HL-60 (cell line): Measurements from ENCODE around the gene WDR91.

Source experiments
- DNase-seq, 2 experiments: peaks; one replicate each; pipeline ENCODE4 v3.0.0-alpha.2; 2010 to 2020; ENCODE audit warnings: low read depth in 1 of 2, low spot score in 1 of 2
- H3K27ac ChIP-seq: fragments of 250-450 bp; sonication (Bioruptor Pico); replicated peaks from 2 replicates; pipeline ENCODE4 v1.5.1; 2020; ENCODE audit warnings: mild to moderate bottlenecking, moderate library complexity
- H3K27me3 ChIP-seq: fragments of 250-450 bp; sonication (Bioruptor Pico); 2 replicates; pipeline ENCODE4 v1.5.1; 2021; ENCODE audit warnings: mild to moderate bottlenecking, moderate library complexity; ENCODE audit not compliant: insufficient read depth, poor library complexity, severe bottlenecking
- H3K4me3 ChIP-seq: replicated peaks from 2 replicates; pipeline ENCODE4 v1.5.1; 2011; ENCODE audit warnings: mild to moderate bottlenecking, control low read depth, low read length; ENCODE audit not compliant: insufficient read depth
- GABPA ChIP-seq: IDR thresholded peaks from 2 replicates; pipeline ENCODE4 v1.6.1; 2012; ENCODE audit warnings: low read depth
- POLR2AphosphoS5 ChIP-seq: IDR thresholded peaks from 2 replicates; pipeline ENCODE4 v1.6.1; 2012; ENCODE audit warnings: low read depth
- SPI1 ChIP-seq: IDR thresholded peaks from 2 replicates; pipeline ENCODE4 v1.6.1; 2012; ENCODE audit warnings: low read depth, mild to moderate bottlenecking, borderline replicate concordance
- TF ChIP-seq, protein P1 (sequence below): IDR thresholded peaks from 2 replicates; pipeline ENCODE4 v1.6.1; 2012; ENCODE audit warnings: low read depth; ENCODE audit not compliant: insufficient replicate concordance
- TF ChIP-seq, protein P2 (sequence below): IDR thresholded peaks from one replicate; pipeline ENCODE4 v1.5.1; 2011; ENCODE audit warnings: low read length, control low read depth, inconsistent platforms; ENCODE audit not compliant: insufficient read depth

WDR91 gene

DNA sequence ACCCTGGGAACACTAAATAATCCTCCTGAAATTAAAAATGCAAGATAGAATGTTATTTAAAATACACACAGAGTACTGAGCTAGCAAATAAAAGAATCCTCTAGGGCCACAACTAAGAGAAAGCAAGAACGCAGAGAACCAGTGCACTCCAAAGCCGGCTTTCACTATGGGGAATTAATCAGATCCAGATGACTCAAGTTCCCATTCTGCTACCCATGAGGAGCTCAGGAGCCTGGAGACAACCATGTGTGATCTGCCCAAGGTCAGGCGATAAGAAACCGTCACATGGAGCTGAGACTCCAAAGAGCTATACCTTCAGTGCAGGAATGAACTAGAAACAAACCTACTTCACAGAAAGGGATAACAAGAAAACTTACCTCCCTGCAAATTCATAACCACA is 21.4 kb downstream of the WDR91 start:
- H3K4me3 ChIP-seq: no peak overlapping the region
- H3K27ac ChIP-seq: no peak overlapping the region
- H3K27me3 ChIP-seq: no peaks in the 10 kb centered on the region
- no peak for DNase-seq
- TF ChIP-seq SPI1 (no peak), POLR2AphosphoS5 (no peak), GABPA (no peak)
- TF ChIP-seq, protein P1, sequence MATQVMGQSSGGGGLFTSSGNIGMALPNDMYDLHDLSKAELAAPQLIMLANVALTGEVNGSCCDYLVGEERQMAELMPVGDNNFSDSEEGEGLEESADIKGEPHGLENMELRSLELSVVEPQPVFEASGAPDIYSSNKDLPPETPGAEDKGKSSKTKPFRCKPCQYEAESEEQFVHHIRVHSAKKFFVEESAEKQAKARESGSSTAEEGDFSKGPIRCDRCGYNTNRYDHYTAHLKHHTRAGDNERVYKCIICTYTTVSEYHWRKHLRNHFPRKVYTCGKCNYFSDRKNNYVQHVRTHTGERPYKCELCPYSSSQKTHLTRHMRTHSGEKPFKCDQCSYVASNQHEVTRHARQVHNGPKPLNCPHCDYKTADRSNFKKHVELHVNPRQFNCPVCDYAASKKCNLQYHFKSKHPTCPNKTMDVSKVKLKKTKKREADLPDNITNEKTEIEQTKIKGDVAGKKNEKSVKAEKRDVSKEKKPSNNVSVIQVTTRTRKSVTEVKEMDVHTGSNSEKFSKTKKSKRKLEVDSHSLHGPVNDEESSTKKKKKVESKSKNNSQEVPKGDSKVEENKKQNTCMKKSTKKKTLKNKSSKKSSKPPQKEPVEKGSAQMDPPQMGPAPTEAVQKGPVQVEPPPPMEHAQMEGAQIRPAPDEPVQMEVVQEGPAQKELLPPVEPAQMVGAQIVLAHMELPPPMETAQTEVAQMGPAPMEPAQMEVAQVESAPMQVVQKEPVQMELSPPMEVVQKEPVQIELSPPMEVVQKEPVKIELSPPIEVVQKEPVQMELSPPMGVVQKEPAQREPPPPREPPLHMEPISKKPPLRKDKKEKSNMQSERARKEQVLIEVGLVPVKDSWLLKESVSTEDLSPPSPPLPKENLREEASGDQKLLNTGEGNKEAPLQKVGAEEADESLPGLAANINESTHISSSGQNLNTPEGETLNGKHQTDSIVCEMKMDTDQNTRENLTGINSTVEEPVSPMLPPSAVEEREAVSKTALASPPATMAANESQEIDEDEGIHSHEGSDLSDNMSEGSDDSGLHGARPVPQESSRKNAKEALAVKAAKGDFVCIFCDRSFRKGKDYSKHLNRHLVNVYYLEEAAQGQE: no peak
- TF ChIP-seq, protein P2, sequence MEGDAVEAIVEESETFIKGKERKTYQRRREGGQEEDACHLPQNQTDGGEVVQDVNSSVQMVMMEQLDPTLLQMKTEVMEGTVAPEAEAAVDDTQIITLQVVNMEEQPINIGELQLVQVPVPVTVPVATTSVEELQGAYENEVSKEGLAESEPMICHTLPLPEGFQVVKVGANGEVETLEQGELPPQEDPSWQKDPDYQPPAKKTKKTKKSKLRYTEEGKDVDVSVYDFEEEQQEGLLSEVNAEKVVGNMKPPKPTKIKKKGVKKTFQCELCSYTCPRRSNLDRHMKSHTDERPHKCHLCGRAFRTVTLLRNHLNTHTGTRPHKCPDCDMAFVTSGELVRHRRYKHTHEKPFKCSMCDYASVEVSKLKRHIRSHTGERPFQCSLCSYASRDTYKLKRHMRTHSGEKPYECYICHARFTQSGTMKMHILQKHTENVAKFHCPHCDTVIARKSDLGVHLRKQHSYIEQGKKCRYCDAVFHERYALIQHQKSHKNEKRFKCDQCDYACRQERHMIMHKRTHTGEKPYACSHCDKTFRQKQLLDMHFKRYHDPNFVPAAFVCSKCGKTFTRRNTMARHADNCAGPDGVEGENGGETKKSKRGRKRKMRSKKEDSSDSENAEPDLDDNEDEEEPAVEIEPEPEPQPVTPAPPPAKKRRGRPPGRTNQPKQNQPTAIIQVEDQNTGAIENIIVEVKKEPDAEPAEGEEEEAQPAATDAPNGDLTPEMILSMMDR: no peak

DNA sequence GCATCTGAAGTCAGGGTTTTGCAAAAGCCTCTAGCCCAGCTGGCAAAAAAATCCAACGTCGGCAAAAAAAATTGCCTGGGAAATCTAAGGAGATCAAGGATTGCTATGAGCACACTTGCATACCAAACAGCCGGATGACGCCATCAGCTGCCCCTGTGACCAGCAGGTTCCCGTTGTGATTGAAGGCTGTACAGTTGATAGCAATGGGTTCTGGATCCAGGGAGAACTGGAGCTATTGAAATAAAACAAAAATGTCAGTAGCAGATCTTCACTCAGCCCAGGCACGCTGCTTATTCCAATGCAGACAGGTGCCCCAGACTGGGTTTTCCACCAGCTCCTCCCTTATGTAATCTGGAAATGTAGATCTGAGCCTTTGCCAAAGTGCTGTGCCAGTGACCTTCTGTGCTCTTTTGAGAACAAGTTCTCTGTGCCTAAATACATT is 22.1 kb downstream of the WDR91 start:
- Histone ChIP-seq H3K4me3 (no peak overlapping the region), H3K27ac (no peak overlapping the region), H3K27me3 (no peaks in the 10 kb centered on the region)
- TF ChIP-seq, protein P1: no peak
- no peak for TF ChIP-seq SPI1
- TF ChIP-seq, protein P2: no peak
- no peak for DNase-seq

DNA sequence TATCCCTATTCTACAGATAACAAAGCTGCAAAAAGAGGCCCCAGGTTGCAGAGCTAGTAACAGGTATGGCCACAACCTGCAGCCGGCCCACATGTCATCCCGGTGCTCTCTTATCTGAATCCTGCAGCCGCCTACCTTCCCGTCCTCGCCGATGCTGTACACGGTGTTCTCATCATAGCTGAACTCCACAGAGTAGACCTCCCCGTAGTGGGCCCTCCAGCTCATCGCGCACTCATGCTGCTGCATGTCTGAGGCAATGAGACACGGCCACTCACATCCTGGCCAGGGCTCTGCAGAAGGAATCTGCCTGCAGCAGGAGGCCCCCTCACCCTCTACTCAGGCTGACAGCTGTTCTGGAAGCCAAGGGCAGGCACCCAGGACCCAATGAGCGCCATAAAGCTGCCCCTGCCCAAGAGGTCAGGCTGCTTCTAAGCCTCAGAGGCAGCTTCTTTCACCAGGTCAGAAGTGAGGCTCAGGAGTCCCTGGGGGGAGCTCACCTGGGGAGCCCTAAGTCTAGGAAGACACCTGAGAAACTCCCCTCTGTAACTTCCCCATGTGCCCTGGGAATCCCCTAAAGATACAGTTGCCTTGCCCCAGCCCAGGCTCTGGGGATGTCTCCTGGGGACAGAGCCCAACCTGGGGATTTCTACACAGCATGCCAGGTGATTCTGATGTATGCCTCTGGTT is 22.9 kb downstream of the WDR91 start:
- no peak overlapping the region for H3K27ac ChIP-seq
- no peak for DNase-seq
- H3K27me3 ChIP-seq: no peaks in the 10 kb centered on the region
- no peak for TF ChIP-seq SPI1
- H3K4me3 ChIP-seq: no peak overlapping the region

DNA sequence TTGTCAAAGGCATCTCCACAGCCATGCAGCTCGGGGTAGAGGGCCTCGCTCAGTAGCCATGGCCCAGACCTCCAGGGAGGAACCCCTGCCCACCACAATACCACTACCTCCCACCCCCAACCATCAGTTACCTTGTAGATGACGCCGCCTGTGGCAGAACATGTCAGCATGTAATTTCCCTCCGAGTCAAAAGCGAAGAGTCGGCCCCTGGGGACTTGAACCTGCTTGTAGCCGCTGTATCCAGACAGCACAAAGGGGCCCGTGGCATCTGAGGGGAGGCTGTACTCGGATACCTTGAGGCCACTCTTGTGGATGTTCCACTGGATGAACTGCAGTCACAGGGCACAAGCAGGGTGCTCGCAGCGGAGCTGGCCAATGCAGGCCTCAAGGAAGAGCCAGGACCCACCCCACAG is 24.5 kb downstream of the WDR91 start:
- no peak overlapping the region for H3K27ac ChIP-seq
- TF ChIP-seq, protein P1: no peak
- TF ChIP-seq, protein P2: no peak
- TF ChIP-seq POLR2AphosphoS5: no peak
- TF ChIP-seq GABPA: no peak
- TF ChIP-seq SPI1: no peak
- H3K4me3 ChIP-seq: no peak overlapping the region
- DNase-seq: no peak
- no peaks in the 10 kb centered on the region for H3K27me3 ChIP-seq
